ENCODE measurements around the gene OR4D1. TPM values are rescaled to one million over a fixed set of nuclear protein-coding genes. Genes with fewer than 3 reads are reported as not detected.

OR4D1 gene
- total and polyA plus RNA-seq, 8 donors: not detected

- Histone ChIP-seq H3K36me3 (no peaks in the 10 kb centered on the region), H3K27me3 (peaks cover 0 to 4% (median 0%) of the 10 kb centered on the region in 4 donors), H3K27ac (no peak overlapping the region), H3K4me1 (no peaks in the 10 kb centered on the region), H3K9me3 (no peaks in the 10 kb centered on the region), H3K4me3 (no peak overlapping the region)
- FAIRE-seq (no peak), DNase-seq (no peak), ATAC-seq (no peak)
- TF ChIP-seq, protein P1, sequence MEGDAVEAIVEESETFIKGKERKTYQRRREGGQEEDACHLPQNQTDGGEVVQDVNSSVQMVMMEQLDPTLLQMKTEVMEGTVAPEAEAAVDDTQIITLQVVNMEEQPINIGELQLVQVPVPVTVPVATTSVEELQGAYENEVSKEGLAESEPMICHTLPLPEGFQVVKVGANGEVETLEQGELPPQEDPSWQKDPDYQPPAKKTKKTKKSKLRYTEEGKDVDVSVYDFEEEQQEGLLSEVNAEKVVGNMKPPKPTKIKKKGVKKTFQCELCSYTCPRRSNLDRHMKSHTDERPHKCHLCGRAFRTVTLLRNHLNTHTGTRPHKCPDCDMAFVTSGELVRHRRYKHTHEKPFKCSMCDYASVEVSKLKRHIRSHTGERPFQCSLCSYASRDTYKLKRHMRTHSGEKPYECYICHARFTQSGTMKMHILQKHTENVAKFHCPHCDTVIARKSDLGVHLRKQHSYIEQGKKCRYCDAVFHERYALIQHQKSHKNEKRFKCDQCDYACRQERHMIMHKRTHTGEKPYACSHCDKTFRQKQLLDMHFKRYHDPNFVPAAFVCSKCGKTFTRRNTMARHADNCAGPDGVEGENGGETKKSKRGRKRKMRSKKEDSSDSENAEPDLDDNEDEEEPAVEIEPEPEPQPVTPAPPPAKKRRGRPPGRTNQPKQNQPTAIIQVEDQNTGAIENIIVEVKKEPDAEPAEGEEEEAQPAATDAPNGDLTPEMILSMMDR (IDR thresholded peaks at IDR 0.05): no peak
- intact Hi-C loops (cut with DNase I): no loop called here
- WGBS, 2 donors: 65 to 76% methylated on average over 5 of the region's 5 CpGs
Observed at GRCh38 chr17:58195518-58196123, 47.4 kb downstream of the OR4D1 start.

DNA sequence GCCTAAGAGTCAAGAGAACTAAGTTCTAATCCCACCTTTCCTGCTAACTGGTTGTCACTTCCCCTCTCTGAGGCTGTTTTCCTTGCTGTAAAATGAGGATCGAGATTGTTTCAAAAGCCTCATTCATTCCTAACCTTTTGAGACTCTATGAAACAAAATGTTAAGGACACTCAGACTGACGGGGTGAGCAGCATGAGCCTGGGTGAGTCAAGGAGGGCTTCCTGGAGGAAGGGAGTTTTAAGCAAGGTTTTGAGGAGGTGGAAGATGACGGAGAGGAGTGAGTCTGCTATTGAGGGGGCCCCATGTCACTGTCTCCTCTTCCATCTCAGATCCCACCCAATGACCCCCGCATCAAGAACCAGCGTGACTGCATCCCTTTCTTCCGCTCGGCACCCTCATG lies 48.4 kb downstream of the OR4D1 start:
- 63 to 74% methylated on average over 7 of the region's 7 CpGs for WGBS, 2 donors
- no peaks in the 10 kb centered on the region for H3K9me3 ChIP-seq
- TF ChIP-seq, protein P1 (IDR thresholded peaks at IDR 0.05): no peak
- H3K4me1 ChIP-seq: no peaks in the 10 kb centered on the region
- DNase-seq (no peak), FAIRE-seq (no peak), ATAC-seq (no peak)
- peaks cover 0 to 4% (median 0%) of the 10 kb centered on the region in 4 donors for H3K27me3 ChIP-seq
- no peaks in the 10 kb centered on the region for H3K36me3 ChIP-seq
- no peak overlapping the region for H3K27ac ChIP-seq
- intact Hi-C loops (cut with DNase I): no loop called here
- H3K4me3 ChIP-seq: no peak overlapping the region

DNA sequence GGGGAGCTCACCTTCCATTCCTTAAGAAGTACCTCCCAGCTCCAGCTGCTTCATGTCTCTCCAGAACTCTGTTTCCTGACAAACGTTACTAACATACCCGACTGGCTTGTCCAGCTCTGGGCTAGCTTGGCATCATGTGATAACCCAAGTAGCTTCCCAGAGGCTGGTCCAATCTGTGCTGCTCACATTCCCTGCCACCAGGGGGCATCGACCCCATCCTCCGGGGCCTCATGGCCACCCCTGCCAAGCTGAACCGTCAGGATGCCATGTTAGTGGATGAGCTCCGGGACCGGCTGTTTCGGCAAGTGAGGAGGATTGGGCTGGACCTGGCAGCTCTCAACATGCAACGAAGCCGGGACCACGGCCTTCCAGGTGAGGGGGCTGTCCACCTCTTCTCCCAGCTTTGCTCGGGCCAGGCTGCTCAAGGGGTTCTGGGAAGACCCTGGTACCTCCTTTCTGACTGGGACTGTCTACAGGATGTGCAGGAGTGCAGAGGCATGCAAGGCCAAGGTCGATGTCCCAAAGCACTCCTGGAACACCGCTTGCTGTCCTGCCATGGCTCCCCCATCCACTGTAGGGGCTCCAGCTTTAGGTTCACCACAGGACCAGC lies 51.9 kb downstream of the OR4D1 start:
- FAIRE-seq (no peak), DNase-seq (peak in 5 of 6 donors; percentile 20 to 71 (median 57))
- 29 to 40% methylated on average over 14 of the region's 14 CpGs for WGBS, 2 donors

DNA sequence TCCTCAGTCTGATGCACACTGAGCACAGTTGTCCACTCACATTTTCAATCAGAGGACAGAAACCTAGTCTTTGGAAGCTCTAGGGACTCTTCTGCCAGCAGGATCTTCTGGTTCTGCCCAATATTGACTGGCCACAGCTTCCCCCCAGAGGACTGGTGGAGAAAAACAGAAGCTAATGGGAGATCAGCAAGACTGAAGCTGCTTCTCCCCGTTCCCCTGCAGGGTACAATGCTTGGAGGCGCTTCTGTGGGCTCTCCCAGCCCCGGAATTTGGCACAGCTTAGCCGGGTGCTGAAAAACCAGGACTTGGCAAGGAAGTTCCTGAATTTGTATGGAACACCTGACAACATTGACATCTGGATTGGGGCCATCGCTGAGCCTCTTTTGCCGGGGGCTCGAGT lies 54.7 kb downstream of the OR4D1 start:
- no peak overlapping the region for H3K27ac ChIP-seq
- H3K27me3 ChIP-seq: peaks cover 0 to 4% (median 0%) of the 10 kb centered on the region in 4 donors
- peaks cover 0 to 6% (median 0%) of the 10 kb centered on the region in 3 donors for H3K36me3 ChIP-seq
- FAIRE-seq: no peak
- ATAC-seq: no peak
- no peak for DNase-seq
- H3K4me1 ChIP-seq: no peaks in the 10 kb centered on the region
- H3K9me3 ChIP-seq: no peaks in the 10 kb centered on the region
- 80 to 84% methylated on average over 7 of the region's 7 CpGs for WGBS, 2 donors
- TF ChIP-seq, protein P1 (IDR thresholded peaks at IDR 0.05): no peak
- intact Hi-C loops (cut with DNase I): no loop called here
- no peak overlapping the region for H3K4me3 ChIP-seq

More for the DNA sequence above, 51.9 kb downstream of the OR4D1 start:
- peak; percentile 75 to 93 (median 84) for ATAC-seq
- no peaks in the 10 kb centered on the region for H3K4me1 ChIP-seq
- no peaks in the 10 kb centered on the region for H3K9me3 ChIP-seq
- peaks cover 0 to 4% (median 0%) of the 10 kb centered on the region in 4 donors for H3K27me3 ChIP-seq
- H3K4me3 ChIP-seq: no peak overlapping the region
- TF ChIP-seq, protein P1 (IDR thresholded peaks at IDR 0.05): peak; percentile 26 to 40 (median 32)
- intact Hi-C loops (cut with DNase I): no loop called here
- no peak overlapping the region for H3K27ac ChIP-seq
- H3K36me3 ChIP-seq: no peaks in the 10 kb centered on the region

- Histone ChIP-seq H3K9me3 (no peaks in the 10 kb centered on the region), H3K4me1 (no peaks in the 10 kb centered on the region), H3K27ac (no peak overlapping the region), H3K27me3 (no peaks in the 10 kb centered on the region), H3K36me3 (peaks cover 0 to 12% (median 0%) of the 10 kb centered on the region in 3 donors), H3K4me3 (no peak overlapping the region)
- intact Hi-C loops (cut with DNase I): no loop called here
- TF ChIP-seq, protein P1 (IDR thresholded peaks at IDR 0.05): no peak
- whole genome bisulfite sequencing, 2 donors: 84 to 93% methylated on average over 5 of the region's 5 CpGs
- no peak for DNase-seq
- no peak for FAIRE-seq
- no peak for ATAC-seq
Observed at GRCh38 chr17:58204796-58205195, 56.6 kb downstream of the OR4D1 start.

Measured in pancreas (tissue), 10 donors.